ENCODE results near the gene MAP2K5.
A peak's percentile ranks its signal among the peaks of the same experiment; 100 is the strongest.

MAP2K5 gene

DNA sequence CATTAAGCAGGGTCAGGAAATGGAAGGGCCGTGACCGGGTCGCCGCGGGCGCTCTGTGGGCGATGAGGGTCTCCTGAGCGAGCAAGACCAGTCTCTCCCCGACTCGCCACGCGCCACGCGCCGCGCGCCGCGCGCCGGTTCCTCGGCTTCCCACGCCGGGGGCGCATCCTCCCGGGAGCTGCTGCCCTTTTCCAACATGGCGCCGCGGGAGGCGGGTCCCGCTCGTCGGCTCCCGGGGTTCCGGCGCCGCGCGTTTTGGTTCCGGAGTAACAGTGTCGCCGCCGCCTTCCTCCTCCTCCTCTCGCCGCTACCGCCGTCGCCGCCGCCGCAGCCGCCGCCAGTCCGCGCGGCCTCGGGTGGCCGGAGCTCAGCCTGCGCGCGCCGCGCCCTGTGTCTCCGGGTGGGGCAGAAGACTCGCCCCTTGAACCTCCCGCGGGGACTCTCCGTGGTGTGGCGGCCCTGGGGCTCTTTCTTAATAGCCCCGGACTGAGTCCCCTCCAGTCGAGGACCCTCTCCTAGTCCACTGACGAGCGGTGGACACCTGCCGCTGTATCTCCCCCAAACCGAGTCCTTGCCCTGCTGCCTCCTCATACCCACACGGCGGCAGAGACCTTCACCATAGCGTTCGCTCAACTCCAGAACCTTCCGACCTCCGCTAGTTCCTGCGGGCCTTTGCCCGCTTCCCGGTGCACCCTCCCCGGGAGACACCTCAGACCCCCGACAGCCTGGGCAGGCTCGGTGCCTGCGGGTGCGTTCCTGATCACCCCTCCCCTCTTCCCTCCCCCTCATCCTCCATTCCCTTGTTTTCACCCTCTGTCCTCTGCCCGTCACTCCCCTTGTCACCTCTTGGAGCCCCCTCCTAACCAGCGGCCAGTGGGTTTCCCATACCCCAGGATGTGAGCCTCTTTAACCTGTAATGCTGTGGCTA, at the start of gene MAP2K5:
Gene MAP2K5, plus strand, starts transcription at position 284 of the 928 bp plus-strand sequence. Its CDS starts 633 bp downstream, at position 917.
- DNase-seq (ENCODE audit: low read depth) = peak; percentile 71

GRCh38 chr15:67495585-67495984, 46.9 kb upstream of the MAP2K5 start:
- no peak for DNase-seq (ENCODE audit: low read depth)

DNA sequence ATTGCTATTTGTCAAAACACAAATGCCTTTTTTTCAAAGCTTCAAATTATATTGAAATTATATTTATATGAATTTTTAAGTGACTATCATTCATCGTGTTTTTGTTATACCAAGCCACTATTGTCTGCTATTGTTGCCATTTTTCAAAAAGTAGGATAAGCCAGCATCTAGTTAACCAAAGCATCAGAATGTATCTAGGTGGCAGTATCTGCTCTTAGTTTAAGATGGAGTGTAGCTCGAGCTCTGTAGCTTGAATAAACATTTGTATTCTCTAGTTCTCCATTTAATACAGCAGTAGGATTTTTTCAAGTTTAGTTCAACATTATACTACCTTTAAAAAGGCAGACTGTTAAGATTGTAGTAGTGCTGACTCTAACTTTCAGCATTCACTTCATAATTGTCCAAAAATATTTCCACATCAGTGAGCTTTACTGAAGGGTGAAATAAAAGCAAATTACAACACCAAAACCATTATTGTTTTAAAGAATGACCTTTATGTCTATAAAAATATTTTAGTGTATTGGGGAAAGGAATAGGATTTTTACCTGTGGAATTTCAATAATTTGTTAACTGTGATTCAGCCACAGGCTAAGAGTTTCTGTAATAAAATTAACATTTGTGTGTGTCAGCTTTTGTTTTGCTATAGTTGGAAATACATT, 41.2 kb upstream of the MAP2K5 start:
- no peak for DNase-seq (ENCODE audit: low read depth)

GRCh38 chr15:67501836-67502461, 40.6 kb upstream of the MAP2K5 start:
- no peak for DNase-seq (ENCODE audit: low read depth)

DNA sequence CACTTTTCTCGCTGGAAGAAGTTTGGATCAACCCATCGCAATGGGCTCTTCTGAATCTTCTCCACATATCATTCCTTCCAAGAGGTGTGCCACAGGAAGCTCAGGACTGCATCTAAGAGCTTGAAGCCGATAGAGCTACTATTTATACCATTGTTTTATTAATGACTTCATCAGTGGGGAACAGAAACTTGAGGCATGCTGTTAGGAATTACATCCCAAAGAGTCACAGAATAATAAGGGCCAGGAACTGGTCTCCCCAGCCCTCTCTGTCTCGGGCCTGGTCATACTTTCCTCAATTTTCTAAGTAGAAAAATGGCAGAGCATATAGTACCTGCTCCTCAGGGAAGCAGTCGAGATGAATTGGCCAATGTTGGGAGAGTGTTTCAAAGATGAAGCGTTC, 38.4 kb upstream of the MAP2K5 start:
- DNase-seq (ENCODE audit: low read depth) = no peak

- no peak for DNase-seq (ENCODE audit: low read depth)
Measured at GRCh38 chr15:67504796-67505195, 37.7 kb upstream of the MAP2K5 start.

DNA sequence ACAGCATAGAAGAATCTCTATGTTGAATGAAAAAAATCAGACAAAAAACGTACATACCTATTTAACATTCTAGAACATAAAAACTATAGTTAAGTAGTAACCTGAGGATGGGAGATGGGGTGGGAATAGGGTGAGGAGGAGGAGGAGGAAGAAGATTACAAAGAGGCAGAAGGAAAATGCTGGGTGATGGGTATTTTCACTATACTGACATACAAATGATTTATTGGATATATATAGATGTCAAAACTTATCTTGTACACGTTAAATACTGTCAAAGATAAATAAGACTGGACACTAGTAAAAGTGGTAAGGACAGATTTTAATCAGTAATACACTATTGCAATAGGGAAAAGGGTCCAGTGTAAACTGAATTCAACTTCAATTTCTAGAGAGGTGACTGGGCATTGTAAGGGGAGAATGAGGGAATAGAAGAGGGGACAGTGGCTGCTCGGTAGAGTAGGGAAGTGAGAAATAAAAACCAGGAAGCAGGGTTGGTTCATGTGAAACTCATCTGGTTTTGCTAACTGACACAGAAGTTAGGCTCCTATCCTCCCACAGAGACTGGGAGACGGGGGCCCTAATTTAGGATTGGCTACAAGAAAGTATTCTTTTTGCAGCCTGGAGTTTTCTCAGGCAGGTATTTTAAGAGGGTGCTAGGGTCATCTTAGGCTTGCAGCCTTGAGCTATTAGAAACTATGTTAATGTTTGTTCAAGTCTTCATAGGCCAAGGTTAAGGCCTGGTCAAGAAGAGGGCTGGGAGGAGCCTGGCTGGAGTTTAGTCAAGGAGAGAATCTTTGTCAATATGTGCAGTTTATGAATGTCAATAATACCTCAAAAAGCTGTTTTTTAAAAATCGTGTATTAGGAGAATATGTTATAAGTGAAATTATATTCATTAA, 36.6 kb upstream of the MAP2K5 start:
- DNase-seq (ENCODE audit: low read depth) = no peak

- DNase-seq (ENCODE audit: low read depth) = no peak
Measured at GRCh38 chr15:67506775-67507747, 35.4 kb upstream of the MAP2K5 start.

DNA sequence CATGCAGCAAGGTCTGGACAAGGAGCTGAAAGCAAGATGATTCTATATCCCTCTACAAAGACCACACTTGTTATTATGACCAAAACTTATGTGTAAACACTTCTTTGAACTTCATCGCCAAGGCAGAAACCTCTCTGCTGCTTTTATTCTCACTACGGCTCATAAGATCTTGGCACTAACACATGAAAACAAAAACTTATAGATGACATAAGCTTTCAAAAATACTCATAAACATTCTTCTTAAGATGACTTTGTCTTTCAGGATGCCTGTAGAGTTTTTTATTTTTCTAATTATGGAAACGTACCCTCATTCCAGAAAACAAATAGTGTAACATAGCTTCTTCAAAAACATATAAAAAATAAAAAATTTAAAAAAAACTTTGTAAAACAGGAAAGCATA, 34.1 kb upstream of the MAP2K5 start:
- no peak for DNase-seq (ENCODE audit: low read depth)

DNA sequence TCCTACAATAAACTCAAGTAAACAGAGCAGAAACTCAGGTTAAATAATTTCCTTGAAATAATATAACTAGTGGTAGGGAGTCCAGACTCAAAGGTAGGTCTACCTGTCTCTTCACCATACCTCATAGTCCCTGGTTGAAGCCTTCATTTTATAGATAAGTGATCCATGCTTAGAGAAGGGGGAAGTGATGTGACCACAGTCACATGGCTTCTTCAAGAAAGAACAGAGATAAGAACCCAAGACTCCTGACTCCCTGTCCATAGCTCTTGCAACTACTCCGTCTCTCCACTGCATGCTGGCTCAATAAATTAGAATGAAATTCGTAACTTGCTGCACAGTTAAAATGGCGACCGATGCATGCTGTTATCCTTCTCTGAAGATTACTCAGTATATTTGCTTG, 32.6 kb upstream of the MAP2K5 start:
- DNase-seq (ENCODE audit: low read depth) = no peak

GRCh38 chr15:67510597-67511190, 31.8 kb upstream of the MAP2K5 start:
- no peak for DNase-seq (ENCODE audit: low read depth)

- DNase-seq (ENCODE audit: low read depth) = no peak
Measured at GRCh38 chr15:67511606-67512005, 30.9 kb upstream of the MAP2K5 start.

DNA sequence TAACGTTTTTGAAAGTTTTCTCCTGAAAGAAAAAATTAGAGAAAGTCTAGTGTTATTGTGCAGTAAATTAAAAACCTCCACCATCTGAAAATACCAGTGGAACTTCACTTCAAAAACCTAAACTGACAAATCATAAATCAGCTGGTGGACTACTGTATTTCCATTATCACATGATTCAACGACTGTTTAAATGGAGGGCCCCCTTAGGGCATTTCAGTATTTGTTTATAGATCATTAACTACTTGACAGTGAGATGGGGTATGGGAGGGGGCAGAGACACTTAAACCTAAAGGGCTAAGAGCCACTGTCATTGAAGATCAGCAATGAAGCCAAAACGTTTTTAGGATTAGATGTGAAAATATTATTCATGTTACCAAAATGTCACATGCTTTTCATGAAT, 30.4 kb upstream of the MAP2K5 start:
- no peak for DNase-seq (ENCODE audit: low read depth)

DNA sequence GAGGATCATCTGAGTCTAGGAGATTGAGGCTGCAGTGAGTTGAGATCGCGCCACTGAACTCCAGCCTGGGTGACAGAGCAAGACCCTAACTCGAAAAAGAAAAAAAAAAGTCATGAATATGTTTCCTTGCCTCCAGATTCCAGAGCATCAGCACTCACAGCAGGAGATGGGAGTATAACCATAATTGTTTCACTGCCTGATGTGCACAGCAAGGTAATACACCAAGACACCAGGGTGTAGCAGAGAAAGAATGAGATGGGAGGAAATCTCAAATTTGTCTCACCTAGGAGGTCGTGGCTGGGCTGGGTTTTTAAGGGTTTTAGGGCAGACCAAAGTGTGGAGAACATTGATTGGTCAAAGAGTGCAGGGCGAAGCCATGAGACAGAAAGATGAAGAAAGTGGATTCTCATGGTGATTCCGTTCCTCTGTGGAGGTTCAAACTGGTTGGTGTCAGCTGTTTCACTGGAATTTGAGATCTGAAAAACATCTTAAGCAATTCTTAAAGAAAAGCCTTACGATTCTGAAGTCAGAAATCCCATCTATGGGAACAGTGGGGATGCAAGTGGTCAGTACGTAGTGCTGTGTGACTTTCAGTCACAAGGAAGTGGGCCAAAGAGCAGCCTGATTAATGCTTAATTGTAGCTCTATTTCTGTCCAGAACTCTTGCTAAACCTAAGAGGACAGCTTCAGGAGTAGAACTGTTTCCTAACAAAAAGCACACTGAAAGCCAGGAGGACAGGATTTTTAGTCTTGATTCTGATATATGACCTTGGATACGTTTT, 29.4 kb upstream of the MAP2K5 start:
- no peak for DNase-seq (ENCODE audit: low read depth)

DNA sequence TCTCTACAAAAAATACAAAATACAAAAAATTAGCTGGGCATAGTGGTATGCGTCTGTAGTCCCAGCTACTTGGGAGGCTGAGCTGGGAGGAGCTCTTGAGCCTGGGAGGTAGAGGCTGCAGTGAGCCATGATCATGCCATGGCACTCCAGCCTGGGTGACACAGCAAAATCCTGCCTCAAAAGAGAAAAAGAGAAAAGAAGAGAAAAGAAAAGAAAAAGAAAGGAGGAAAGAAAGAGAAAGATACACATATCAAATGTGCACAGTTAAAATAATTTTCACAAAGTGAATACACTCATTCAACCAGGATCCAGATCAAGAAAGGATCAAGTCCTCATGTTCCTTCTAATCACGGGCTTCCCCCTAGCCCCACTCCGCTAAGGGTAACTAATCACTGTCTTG, 27.4 kb upstream of the MAP2K5 start:
- DNase-seq (ENCODE audit: low read depth) = no peak

- DNase-seq (ENCODE audit: low read depth) = no peak
Measured at GRCh38 chr15:67515557-67515956, 26.9 kb upstream of the MAP2K5 start.

DNA sequence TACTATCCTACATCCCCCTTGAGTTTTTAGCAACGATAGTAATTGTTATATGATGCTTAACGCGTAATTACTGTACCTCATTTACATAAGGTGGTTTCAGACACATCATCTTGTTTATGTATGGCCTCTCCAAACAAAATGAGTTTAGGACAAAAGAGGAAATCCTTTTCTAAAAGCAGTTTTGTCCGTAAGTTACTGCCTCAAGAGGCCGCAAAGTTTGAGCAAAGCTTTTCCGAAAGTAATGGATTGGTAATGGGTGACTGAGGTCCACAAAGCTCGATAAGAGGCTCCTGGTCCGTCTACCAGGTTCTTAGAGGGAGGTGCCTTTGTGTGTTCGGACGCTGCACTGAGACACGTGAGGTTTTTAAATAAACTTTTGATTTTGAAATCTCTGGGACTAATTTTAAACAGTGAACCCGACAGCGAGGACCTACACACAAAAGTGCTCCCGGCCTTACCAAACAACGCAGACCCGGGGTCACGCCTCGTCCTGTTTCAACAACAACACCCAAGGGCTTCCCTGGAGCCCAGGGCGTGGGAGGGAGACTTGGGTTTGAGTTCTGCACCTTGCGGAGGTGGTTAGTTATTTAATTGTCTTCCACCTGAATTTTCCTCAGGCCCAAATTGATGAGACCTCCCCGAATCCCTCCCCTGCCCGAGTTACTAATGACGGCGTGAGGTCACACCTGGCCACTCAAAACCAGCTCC, 22.0 kb upstream of the MAP2K5 start:
- no peak for DNase-seq (ENCODE audit: low read depth)

DNA sequence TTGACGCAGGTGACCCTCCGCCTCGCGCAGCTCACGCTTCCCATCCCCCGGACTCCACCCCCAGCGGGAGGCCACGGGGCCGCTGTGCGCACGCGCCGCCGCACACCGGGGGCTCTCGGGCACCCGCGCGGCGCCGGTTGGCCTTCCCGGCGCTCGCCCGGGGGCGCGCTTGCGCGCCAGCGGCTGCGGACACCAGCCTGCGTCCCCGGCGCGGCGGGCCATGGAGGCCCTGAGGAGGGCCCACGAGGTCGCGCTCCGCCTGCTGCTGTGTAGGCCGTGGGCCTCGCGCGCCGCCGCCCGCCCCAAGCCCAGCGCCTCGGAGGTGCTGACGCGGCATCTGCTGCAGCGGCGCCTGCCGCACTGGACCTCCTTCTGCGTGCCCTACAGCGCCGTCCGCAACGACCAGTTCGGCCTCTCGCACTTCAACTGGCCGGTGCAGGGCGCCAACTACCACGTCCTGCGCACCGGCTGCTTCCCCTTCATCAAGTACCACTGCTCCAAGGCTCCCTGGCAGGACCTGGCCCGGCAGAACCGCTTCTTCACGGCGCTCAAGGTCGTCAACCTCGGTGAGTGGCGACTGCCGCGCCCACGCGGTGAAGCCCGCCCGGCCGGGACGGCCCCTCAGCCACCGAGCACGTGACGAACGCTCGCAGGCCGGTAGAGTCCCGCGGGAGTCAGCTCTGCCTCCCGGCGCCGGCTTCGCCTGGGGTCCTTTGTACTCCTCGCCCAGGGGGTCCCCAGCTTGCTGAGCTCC, 21.3 kb upstream of the MAP2K5 start, which contains the start of gene C15orf61:
Gene C15orf61, plus strand, starts transcription at position 103 of the 754 bp plus-strand sequence. Its CDS starts 118 bp downstream, at position 221.
- DNase-seq (ENCODE audit: low read depth) = peak; percentile 76
